Thoracic aorta (tissue), 2 donors: Measurements from ENCODE around the gene FGD5. TPM values are rescaled to one million over a fixed set of nuclear protein-coding genes. Genes with fewer than 3 reads are reported as not detected.

Source experiments
- ATAC-seq: fragments of 150-250 bp; one replicate; pipeline ENCODE4 v1.8.0; 2017; ENCODE audit warnings: low read depth; ENCODE audit not compliant: insufficient number of reproducible peaks, low FRiP score
- DNase-seq: peaks from one replicate; pipeline ENCODE4 v3.0.0-alpha.2; 2020; ENCODE audit warnings: low spot score
- H3K27ac ChIP-seq, 2 donors: fragments of 200-600 bp; sonication (generic); 1 replicate in 1 of 2; 2 replicates in 1 of 2; pipeline ENCODE4 v1.5.1; 2016; ENCODE audit warnings: mild to moderate bottlenecking in 2 of 2, moderate library complexity in 2 of 2
- H3K27me3 ChIP-seq: fragments of 200-600 bp; sonication (generic); replicated peaks from 2 replicates; pipeline ENCODE4 v1.6.0; 2016; ENCODE audit warnings: mild to moderate bottlenecking; ENCODE audit not compliant: insufficient read depth
- H3K36me3 ChIP-seq: fragments of 200-600 bp; sonication (generic); one replicate; pipeline ENCODE4 v1.5.1; 2016
- H3K4me1 ChIP-seq, 2 donors: fragments of 200-600 bp; sonication (generic); 1 replicate in 1 of 2; 2 replicates in 1 of 2; pipeline versions ENCODE4 v1.5.1 to v1.6.0; 2016; ENCODE audit warnings: low read depth in 2 of 2, mild to moderate bottlenecking in 1 of 2; ENCODE audit not compliant: control insufficient read depth in 1 of 2
- H3K4me3 ChIP-seq: fragments of 200-600 bp; sonication (generic); 2 replicates; pipeline ENCODE4 v1.5.1; 2016; ENCODE audit warnings: mild to moderate bottlenecking
- H3K9me3 ChIP-seq: fragments of 200-600 bp; sonication (generic); 2 replicates; pipeline ENCODE4 v1.5.1; 2016
- CTCF ChIP-seq: fragments of 200-600 bp; sonication (generic); IDR thresholded peaks from one replicate; pipeline ENCODE4 v1.5.1; 2019; ENCODE audit warnings: antibody characterized with exemption
- total RNA-seq, 2 donors: library from RNA; depleted of rRNA; stranded (reverse); fragments of >200 nt; gene quantifications; one replicate each; pipeline versions ENCODE4 v1.1.0 to v1.2.3, GENCODE V29; 2016

FGD5 gene
- total RNA-seq, 2 donors from 2014 or later = 15.4 to 21.4 TPM

- Histone ChIP-seq H3K9me3 (no peaks in the 10 kb centered on the region), H3K4me1 (peaks cover 0 to 14% of the 10 kb centered on the region in 2 donors), H3K27ac (no peak overlapping the region), H3K36me3 (no peaks in the 10 kb centered on the region), H3K27me3 (no peaks in the 10 kb centered on the region), H3K4me3 (no peak overlapping the region)
- DNase-seq (no peak), ATAC-seq (no peak)
- TF ChIP-seq CTCF = no peak
Observed at GRCh38 chr3:14957153-14957552, 138.4 kb downstream of the FGD5 start.

- H3K9me3 ChIP-seq = no peaks in the 10 kb centered on the region
- no peak overlapping the region for H3K4me3 ChIP-seq
- no peak for DNase-seq
- TF ChIP-seq CTCF = no peak
- no peak overlapping the region for H3K27ac ChIP-seq
- peaks cover 0 to 14% of the 10 kb centered on the region in 2 donors for H3K4me1 ChIP-seq
- H3K27me3 ChIP-seq = no peaks in the 10 kb centered on the region
- no peak for ATAC-seq
- H3K36me3 ChIP-seq = no peaks in the 10 kb centered on the region
Observed at GRCh38 chr3:14957925-14958324, 139.2 kb downstream of the FGD5 start.

GRCh38 chr3:14959359-14959943, 140.7 kb downstream of the FGD5 start:
- H3K36me3 ChIP-seq = no peaks in the 10 kb centered on the region
- peaks cover 0 to 14% of the 10 kb centered on the region in 2 donors for H3K4me1 ChIP-seq
- ATAC-seq (no peak), DNase-seq (no peak)
- no peaks in the 10 kb centered on the region for H3K27me3 ChIP-seq
- H3K27ac ChIP-seq = no peak overlapping the region
- no peak for TF ChIP-seq CTCF
- no peak overlapping the region for H3K4me3 ChIP-seq
- no peaks in the 10 kb centered on the region for H3K9me3 ChIP-seq

GRCh38 chr3:14962762-14963161, 144.0 kb downstream of the FGD5 start:
- no peak for DNase-seq
- no peaks in the 10 kb centered on the region for H3K36me3 ChIP-seq
- no peak overlapping the region for H3K27ac ChIP-seq
- no peak for TF ChIP-seq CTCF
- H3K27me3 ChIP-seq = no peaks in the 10 kb centered on the region
- no peak overlapping the region for H3K4me3 ChIP-seq
- no peaks in the 10 kb centered on the region for H3K9me3 ChIP-seq
- H3K4me1 ChIP-seq = peaks cover 0 to 14% of the 10 kb centered on the region in 2 donors
- no peak for ATAC-seq

GRCh38 chr3:14967285-14967684, 148.5 kb downstream of the FGD5 start:
- no peak overlapping the region for H3K4me3 ChIP-seq
- no peaks in the 10 kb centered on the region for H3K27me3 ChIP-seq
- TF ChIP-seq CTCF = no peak
- peaks cover 2% of the 10 kb centered on the region for H3K36me3 ChIP-seq
- H3K4me1 ChIP-seq = peaks cover 0 to 4% of the 10 kb centered on the region in 2 donors
- no peak overlapping the region for H3K27ac ChIP-seq
- ATAC-seq = no peak
- no peaks in the 10 kb centered on the region for H3K9me3 ChIP-seq
- no peak for DNase-seq
